Retinal pigment epithelial cell (primary cell): Measurements from ENCODE around the gene FOSL1.

Experiments used
- DNase-seq: peaks from one replicate; pipeline ENCODE4 v3.0.0-alpha.2; 2010; ENCODE audit warnings: low read depth
- H3K4me3 ChIP-seq: 2 replicates; pipeline ENCODE4 v1.5.1; 2011; ENCODE audit warnings: mild to moderate bottlenecking, low read length, control low read depth, moderate library complexity
- TF ChIP-seq, protein P1 (sequence below): conservative IDR thresholded peaks from 2 replicates; pipeline ENCODE4 v1.5.1; 2011; ENCODE audit warnings: low read depth, low read length, control low read depth, inconsistent platforms

FOSL1 gene

DNA sequence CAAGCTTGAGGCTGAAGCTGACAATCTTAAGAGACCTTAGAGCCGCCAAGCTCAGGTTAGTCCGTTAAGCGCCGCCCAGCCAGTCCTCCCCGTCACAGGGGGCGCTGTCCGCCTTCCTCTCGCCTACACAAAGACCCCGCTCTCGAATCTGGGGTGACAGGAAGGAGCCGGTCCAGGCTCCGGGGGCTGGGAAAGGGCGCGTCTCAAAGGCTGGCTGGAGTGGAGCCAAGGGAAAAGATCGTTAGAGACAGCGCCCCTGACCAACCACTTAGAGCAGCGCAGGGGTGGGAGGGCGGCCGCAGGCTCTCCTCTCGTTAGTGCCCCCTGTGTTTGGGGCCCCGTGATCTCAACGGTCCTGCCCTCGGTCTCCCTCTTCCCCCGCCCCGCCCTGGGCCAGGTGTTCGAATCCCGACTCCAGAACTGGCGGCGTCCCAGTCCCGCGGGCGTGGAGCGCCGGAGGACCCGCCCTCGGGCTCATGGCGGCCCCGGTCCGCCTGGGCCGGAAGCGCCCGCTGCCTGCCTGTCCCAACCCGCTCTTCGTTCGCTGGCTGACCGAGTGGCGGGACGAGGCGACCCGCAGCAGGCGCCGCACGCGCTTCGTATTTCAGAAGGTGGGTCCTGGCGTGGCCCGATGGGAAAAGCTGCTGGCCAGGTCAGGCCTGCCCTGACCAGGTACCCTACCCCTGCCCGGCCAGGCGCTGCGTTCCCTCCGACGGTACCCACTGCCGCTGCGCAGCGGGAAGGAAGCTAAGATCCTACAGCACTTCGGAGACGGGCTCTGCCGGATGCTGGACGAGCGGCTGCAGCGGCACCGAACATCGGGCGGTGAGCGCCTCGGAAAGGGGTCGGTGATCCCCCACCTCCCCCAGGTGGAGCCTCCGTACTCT is 39.7 kb downstream of the FOSL1 start, which contains the start of gene MUS81:
Gene MUS81 (plus strand): TSS at position 156 of the 887 bp plus-strand sequence. CDS start 321 bp downstream, at position 477.
- H3K4me3 ChIP-seq, result peak within 1 kb of the TSS; percentile 90
- DNase-seq, result peak; percentile 95
- TF ChIP-seq, protein P1, sequence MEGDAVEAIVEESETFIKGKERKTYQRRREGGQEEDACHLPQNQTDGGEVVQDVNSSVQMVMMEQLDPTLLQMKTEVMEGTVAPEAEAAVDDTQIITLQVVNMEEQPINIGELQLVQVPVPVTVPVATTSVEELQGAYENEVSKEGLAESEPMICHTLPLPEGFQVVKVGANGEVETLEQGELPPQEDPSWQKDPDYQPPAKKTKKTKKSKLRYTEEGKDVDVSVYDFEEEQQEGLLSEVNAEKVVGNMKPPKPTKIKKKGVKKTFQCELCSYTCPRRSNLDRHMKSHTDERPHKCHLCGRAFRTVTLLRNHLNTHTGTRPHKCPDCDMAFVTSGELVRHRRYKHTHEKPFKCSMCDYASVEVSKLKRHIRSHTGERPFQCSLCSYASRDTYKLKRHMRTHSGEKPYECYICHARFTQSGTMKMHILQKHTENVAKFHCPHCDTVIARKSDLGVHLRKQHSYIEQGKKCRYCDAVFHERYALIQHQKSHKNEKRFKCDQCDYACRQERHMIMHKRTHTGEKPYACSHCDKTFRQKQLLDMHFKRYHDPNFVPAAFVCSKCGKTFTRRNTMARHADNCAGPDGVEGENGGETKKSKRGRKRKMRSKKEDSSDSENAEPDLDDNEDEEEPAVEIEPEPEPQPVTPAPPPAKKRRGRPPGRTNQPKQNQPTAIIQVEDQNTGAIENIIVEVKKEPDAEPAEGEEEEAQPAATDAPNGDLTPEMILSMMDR, result peak; percentile 84

DNA sequence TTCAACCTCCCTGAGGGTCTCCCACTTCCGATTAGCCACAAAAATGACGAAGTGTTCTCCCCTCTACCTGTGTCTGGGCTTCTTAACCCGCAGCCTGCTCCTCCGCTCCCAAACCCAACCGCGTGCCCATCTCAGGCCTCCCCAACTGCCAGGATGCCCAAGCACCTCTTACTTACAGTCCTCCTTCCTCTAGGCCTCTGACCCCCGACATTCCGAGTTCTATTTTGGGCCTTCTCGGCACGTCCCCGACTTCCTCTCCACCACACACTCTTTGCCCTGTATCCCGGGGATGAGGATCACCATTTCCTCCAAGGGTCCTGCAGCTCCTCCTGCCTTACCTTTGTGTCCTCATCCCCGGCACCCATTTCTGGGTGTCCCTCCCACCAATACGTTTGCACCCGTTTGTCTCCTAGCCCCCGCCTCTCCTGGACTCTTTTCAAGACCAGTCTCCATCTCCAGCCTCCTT is 40.3 kb downstream of the FOSL1 start:
- H3K4me3 ChIP-seq, result peak overlapping the region; percentile 90
- DNase-seq, result no peak
- TF ChIP-seq, protein P1, result no peak

DNA sequence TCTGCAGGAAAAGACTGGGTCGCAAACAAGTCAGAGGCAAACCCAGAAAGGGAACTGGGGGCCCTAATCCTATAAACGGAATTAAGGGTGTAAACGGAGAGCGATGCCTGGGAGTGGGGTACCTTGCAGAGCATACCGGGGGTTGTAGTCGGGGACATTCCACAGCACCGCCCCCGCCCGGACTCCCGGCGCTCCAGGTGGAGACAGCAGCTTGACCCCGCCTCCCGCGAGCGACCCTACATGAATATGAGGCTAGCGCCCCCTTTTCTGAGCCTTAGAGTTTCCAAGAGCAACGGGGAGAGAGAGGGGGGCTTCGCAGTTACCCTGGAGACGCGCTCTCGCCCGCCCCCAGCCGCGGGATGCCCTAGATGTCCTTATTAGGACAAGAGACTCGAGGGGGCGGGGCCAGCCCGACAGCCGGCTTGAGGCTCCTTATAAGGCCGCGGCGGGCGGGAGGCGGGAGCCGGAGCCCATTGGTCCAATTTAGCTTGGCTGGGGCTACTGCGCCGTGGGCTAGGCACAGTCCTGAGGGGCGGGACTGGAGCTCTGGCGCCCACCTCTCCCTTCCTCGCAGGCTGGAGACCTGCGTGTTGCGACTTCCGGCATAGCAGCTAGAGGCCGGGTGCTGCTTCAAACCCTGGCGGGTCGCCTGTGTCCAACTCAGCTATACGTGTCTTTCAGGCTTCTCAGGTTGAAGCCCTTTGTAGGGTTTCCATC is 40.9 kb downstream of the FOSL1 start:
- peak overlapping the region; percentile 90 for H3K4me3 ChIP-seq
- peak; percentile 92 for DNase-seq
- TF ChIP-seq, protein P1, result peak; percentile 3

DNA sequence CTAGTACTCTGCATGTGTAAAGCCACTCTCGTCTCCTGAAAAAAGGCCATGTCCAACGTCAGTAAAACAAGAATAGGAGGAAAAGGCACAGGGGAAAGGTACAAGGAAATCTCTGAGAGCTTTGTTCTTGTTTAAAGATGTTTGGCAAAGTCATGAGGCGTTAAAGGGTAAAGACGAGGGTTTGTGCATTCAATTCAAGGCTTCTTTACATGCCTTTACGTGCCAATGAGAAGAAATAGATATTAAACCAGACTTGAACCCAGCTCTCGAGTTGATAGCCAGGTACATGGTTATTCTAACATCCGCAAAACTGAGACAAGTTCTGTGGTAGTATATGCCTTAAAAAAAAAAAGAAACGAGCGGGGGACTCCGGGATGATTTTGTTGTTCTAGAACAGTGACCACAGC is 41.5 kb downstream of the FOSL1 start:
- peak overlapping the region; percentile 58 for H3K4me3 ChIP-seq
- TF ChIP-seq, protein P1, result no peak
- DNase-seq, result no peak

GRCh38 chr11:65857853-65858680 is 42.1 kb downstream of the FOSL1 start, which contains the start of gene CFL1:
Gene CFL1, minus strand, starts transcription at chr11:65858180. Its CDS starts 81 bp downstream, at chr11:65858099.
- TF ChIP-seq, protein P1, result no peak
- peak; percentile 90 for DNase-seq
- peak within 1 kb of the TSS; percentile 96 for H3K4me3 ChIP-seq

DNA sequence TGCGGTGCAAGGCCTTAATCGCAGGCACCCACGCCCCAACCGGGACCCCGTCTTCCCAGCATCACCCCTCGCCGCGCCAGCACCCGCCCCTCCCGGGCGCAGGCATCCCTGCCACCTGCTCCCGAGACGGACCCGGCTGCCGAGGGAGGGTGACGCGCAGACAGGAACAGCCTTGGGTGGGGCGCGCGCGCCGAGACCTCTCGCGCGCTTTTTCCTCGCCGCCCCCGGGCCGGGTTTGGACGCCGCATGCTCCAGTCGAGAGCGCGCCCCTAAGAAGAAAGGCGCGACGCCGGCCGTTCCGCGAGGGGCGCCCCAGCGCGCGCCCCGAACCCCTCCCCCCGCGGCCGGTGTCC is 42.7 kb downstream of the FOSL1 start:
- TF ChIP-seq, protein P1, result no peak
- H3K4me3 ChIP-seq, result peak overlapping the region; percentile 96
- no peak for DNase-seq
